DMS53 treated with DMSO at 0.1 percent for 48 hours (cell line): ENCODE results near the gene RPRD1B.
A peak's percentile ranks its signal among the peaks of the same experiment; 100 is the strongest.

Experiments
- DNase-seq: peaks from one replicate; lab custom pipeline; 2025; ENCODE audit not compliant: unreplicated experiment; lab: John Stamatoyannopoulos, UW

The RPRD1B gene

DNA sequence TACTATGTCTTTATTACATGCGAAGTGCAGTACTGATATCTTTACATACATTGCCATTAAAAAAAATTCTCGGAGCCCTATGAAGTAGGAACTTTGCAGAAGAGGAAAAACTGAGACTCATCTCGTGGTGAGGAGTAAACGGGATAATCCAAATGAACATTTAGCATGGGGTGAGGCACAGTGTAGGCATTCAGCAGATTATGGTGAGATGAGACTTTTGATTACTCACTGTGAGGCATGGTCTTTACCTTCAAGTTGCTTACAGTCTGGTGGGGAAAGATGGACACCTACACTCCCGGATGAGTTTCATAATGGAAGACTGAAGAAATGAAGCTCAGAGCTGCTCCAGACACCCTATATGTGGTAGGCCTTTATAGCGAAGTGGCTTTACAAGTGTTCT, 1.4 kb downstream of the RPRD1B start:
- DNase-seq = no peak

DNA sequence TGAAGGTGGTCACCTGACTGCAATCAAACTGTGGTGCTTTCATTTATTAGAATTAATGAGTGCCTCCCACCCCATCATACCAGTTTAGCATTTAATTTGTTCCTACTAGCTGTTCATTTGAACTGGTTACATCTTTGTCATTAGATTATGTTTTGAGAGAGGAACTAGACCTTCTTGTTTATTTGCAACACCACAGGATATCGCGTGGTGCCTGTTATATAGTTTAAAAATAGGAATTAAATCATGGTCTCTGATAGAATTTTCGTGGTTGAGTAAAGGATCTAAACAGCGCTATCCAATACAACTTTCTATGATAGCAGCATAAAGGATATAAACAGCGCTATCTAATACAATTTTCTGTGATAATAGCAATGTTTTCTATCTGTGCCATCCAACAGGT, 2.8 kb downstream of the RPRD1B start:
- DNase-seq = no peak

DNA sequence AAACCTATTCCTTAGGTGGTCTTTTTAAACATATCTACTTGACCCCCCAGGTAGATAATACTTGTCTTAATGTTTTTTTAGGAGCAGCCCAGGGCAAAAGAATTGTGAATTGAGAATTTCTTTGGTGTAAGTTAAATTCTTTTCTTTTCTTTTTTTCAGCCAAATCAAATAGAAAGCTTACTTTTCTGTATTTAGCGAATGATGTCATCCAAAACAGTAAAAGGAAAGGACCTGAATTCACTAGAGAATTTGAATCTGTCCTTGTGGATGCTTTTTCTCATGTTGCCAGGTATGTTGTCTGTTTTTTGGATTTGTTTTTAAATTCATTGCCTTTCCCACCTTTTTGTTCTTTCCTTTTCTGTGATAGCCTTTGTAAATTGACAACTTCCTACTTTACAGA, 6.7 kb downstream of the RPRD1B start:
- DNase-seq = no peak

DNA sequence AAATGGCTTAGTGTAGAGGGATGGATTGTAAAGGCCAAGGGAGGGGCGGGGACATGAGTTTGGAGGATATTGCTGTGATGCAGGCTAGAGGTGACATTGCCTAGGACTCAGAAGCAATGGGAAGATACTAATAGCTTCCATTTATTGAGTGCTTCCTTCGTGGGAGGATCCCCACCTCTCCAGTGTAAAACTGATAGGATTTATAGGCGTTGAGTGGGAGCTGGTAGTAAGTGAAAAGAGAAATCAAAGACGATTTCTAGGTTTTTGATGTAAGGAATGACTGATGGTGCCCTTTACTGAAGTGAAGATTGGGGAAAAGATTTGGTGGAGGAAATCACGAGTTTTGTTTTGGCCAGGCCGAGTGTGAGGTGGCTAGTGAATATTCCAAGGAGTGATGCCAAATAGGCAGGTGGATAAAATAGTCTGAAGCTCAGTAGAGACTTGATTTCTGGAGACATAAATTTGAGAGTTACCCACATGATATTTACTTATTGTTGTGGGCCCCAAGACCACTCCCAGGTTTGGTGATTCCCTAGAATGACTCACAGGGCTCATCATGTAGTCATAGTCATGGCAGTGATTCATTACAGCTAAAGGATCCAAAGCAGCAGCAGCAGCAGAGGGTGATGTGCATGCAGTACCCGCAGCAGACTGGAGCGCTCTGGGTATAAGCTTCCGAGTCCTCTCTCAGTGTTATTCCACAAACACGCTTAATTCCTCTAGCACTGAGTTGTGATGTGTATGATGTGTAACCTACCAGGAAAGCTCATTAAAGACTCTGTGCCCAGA, 10.2 kb downstream of the RPRD1B start:
- DNase-seq = no peak

DNA sequence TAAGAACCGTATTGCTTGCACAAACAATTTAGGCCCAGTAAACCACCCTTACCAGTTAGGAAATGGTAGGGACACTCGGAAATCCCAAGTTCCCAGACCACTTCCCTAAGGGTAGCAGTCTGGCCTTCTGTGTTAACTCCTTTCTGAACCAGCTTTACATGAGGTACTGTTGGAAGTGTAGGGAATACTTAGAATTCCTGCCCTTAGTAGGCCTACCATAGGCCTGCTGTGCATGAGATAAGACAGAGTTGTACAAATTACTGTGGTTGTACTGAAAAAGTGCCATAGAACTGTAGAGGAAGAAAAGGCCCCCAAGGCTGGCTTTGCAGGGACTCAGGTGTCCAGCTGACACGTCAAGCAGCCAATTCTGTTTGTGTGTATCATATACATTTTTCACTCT, 11.1 kb downstream of the RPRD1B start:
- no peak for DNase-seq

DNA sequence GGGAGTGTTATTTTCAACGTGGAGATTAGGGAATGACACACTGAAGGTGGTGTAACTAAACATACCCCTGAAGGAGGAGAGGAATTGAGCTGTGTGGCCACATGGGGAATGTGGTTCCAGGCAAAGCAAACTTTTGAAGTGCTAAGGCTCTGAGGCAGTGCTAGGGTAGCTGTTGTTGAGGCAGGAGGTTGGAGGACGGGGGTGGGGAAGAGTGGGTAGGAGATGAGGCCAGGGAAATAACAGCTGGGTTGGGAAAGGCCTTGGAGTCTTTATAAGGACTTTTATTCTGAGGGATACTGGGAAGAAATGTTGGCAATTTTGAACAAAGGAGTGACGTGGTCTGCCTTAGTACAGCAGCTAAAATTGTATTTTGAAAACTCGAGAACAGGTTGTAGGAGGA, 13.0 kb downstream of the RPRD1B start:
- DNase-seq = no peak

DNA sequence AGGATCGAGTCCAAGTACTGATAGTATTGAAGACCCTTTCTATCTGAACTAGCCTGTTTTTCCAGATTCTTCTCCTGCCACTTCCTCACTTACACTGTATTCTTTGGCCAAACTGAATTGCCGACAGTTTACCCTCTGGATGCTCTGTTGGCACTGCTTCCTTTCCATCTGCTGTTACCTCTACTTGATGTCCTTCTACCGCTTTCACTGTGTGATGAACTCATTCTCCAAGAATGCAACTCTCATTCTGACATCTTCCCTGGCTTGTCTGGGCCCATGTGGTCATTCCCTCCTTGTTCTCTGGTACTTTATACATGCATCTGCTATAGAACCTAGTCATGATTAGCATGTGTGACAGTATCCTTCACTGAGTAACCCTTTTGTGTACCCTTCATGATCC, 16.3 kb downstream of the RPRD1B start:
- peak; percentile 6 for DNase-seq

DNA sequence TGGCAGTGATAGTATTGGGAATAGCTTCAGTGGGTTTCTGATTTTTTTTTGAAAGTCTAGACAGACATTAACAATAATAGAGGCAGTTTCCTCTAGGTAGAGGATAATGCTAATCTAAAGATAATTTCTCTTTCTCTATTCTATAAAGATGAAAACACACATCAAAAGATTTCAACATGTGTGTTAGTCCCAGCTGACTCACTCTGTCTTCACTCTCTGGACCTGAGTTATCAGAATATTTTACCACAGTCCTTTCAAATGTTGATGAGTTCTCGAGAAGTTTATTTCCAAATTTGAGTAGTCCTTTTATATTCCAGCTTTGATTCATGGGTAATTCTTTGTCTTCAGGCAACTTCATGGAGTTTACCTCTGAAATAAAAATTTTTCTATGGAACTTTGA, 17.1 kb downstream of the RPRD1B start:
- no peak for DNase-seq

DNA sequence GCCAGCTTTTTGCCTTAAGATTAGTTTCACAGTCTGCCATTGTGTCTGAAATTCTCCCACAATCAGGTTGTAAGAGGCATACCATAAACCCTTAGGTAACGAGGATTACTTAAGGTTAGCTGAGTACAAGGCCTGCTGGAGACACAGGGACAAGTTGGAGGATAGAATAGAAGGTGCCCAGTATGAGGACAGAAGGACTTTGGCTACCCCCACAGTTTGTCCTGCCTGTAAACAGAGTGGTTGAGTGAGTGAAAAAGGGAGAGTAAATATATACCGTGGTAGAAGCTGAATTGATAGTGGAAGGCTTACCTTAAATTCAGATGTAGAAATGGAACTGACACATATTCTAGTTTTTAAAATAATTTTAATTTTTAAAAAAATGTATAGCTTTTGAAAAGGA, 19.3 kb downstream of the RPRD1B start:
- no peak for DNase-seq

DNA sequence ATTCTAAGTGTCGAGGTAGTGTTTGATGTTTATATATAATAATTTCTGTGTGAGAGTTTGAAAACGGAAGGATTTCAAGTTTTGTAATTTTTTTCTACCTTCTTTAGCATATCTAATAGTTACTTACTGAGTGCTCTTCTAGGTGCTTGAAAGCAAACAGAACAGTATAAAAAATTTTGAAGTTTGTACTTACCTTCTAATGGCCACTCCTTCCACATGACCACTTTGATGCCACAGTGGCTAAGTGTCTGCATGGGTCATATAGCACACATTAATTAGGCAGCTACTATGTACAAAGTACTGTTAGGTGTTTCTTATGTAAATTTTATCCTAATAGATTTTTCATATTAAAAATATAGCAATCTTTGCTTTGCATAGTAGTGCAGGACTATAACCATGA, 21.1 kb downstream of the RPRD1B start:
- DNase-seq = no peak

DNA sequence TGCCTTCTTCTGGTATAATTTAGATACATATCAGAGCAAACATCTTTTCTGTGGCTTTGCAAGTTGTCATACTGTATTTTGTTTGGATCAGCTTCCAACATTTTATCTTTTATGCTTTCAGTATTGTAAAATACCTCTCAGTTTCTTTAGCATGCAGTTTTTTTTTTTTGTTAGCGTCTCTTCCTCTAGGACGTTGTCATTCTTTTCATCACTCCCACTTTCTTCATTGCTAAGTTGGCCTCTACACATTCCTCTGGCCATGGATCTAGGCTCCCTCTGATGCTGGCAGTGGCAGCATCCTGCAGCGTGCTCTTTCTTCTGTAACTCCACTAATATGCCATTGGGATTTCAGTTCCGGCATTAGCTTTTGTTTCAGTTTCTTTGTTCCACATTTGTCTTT, 21.7 kb downstream of the RPRD1B start:
- no peak for DNase-seq

DNA sequence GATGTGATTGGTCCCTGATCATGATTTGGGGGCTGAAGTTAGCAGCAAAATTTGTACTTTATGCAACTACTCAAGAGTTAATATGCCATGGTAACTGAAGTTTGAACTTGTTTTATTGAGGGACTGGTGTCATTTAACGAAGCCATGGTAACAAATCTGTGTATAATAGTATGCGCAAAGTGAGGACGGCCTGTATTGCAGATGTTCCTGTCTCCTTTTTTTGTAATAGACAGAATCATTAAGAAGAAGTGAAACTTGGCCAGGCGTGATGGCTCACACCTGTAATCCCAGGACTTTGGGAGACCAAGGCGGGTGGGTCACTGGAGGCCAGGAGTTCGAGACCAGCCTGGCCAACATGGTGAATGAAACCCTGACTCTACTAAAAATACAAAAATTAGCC, 22.3 kb downstream of the RPRD1B start:
- no peak for DNase-seq

DNA sequence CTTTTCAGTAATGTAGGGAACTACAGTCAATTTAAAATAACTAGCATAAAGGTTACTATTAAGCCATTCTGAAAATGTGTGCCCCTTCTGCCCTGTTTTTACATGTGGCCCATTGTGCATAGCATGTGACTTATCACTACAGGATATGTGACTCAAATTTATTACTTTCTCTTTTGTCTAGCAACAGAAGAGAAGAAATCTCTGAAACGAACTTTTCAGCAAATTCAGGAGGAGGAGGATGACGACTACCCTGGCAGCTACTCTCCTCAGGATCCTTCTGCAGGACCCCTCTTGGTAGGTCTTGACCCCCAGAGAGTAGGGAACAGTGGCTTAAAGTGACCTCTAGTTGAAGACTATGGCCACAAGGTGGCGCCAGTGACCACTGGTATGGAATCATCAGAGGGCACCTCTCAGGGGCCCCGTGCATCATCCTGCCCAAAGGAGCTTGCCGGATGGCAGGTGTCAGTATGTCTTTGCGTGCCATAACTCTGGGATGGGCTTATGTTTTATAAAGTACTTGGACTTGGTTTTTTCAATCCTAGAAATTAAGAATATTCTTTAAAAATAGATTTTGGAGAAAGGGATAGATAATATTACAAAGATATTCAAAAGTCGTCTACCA, 23.9 kb downstream of the RPRD1B start:
- DNase-seq = peak; percentile 78

DNA sequence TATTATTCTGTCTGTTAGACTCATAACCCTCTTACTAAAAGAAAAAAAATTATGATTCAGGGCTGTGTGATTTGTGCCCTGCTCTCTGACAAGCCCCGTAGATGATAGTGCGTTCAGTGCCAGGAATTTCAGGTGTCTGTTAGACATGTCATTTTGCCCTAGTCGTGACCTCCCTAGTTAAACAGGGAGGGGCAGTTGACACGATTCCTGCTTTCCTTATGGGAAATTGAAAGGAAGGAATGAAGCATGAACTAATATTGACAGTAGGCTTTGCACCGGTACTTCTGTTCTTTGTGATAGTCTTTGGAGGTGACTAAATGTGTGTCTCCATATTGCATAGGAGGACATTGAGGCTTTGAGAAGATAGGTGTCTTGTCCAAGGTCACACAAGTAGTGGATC, 26.3 kb downstream of the RPRD1B start:
- no peak for DNase-seq

DNA sequence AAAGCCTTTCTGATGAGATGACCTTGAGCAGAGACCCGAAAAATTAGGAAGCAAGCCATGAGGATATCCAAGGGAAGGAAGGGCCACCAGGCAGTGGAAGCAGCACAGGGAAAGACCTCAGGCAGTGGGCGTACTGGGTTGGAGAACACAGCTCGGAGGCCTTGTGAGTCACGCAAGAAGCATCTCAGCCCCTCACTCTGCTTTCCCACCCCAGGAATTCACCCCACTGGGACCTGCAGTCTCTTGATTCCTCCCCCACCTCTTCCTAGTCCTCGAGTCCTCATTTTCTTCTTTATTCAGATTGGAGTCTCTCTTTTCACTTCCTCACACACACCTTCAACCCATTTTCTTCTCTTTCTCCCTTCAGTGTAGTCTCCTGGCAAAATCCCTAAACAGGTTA, 27.0 kb downstream of the RPRD1B start:
- DNase-seq = no peak

DNA sequence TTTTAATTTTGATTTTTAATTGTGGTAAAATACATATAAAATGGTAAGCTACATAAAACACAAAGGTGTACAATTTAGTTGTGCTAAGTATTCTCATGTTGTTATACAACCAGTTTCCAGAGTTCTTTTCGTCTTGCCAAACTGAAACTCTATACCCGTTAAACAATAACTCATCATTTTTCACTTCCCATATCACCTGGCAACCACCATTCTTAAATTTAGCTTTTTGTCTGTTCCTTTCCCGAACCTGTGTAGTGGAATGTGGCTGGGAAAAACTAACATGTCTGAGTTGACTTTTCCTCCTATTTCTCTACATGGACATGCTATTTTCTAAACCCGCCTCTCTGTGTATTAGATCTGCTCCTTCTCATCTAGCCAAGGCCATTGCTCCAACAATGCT, 27.6 kb downstream of the RPRD1B start:
- DNase-seq = no peak

DNA sequence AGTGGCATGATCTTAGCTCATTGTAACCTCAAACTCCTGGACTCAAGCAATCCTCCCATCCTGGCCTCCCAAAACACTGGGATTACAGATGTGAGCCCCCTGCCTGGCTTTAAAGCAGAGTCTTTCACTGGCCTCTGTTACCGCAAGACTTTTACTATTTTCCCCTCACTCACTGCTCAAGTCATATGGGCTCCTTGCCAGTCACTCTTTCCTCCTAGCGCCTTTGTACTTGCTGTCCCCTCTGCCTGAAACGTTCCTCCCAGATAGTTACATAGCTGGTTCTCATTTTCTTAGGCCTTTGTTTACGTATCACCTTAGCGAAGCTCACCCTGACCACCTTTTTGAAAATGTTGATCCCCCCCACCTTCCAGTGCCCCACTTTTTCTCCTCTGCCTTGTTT, 29.3 kb downstream of the RPRD1B start:
- no peak for DNase-seq

DNA sequence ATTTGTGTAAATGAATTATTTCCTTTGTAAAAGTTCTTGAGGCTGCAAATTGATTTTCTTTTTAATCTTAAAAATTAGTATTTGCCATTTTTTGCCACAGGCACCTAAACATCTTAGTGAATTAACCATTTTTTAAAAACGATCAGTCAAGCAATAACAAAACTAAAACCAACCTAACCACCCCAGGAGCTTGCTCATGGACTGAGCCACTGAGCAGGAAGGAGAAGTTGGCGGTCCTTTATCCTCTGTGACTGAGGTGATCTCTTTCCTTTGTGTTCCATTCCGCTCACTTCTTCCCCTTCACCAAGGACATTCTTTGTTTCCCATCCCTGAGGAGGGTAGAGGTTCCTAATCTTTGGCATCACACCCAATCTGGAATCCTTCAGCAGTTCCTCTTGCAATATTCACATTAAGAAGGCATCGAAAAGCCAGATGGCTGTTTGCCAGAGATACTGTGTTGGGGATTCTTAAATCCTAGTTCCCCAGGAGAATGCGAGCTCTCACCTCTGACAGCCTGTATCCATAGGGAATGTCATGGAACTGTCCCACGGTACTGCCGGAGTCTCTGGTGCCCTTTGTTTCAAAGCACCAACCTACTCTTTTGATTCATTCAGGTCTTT, 30.5 kb downstream of the RPRD1B start:
- DNase-seq = no peak

DNA sequence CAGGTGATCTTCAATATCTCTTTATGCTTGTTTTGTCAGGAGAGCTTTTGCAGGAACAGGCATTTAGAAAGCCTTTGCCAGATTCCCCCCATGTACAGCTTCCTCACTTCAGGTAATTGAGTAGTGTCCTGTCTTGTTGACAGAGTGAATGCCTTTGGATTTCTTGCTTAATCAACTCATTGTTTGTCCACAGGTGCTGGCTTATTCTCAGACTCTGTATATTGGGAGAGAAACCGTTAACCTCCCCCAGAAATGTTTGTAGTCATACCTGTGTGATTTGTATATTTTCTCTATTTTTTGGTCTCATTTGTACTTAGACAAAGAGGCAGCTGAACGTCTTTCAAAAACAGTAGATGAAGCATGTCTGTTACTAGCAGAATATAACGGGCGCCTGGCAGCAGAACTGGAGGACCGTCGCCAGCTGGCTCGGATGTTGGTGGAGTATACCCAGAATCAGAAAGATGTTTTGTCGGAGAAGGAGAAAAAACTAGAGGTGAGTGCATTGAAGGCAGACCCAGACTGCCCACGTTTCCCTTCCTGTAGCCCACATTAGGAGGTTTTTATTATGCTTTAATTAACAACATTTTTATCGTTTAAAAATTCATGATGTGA, 32.3 kb downstream of the RPRD1B start:
- DNase-seq = no peak

DNA sequence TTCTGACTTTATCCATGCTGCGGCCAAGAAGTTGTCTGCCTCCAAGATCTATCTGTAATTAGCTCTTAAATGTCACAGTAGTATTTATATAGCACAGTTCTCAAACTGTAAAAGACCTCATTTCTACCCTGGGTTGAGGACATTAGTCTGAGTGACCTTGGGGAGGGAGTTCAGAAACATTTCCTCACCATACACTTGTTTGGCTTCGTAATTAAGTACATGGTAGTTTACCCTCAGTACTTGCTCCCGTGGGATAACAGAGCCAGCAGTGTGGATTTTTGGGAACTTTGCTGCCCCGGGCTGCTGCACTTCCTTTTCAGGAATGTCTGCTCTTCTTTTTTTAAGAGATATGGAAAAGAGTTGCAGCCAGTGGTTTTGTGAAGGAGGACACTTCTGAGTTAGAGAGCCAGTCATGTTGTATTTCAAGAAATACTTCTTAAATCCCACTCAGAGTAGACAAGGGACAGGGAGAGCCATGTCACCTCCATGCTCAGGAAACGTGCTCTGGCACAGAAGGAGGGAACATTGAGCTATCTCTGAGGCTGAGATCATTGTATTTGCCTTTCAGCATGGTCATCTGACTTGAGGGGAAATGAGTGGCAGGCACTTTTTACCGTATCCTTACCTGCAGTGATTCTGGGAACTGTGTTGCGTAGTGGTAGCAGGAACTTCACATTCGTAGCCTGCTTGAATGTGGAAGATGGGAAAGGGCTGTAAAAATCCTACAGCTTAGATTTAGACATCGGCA, 33.6 kb downstream of the RPRD1B start:
- DNase-seq = no peak

DNA sequence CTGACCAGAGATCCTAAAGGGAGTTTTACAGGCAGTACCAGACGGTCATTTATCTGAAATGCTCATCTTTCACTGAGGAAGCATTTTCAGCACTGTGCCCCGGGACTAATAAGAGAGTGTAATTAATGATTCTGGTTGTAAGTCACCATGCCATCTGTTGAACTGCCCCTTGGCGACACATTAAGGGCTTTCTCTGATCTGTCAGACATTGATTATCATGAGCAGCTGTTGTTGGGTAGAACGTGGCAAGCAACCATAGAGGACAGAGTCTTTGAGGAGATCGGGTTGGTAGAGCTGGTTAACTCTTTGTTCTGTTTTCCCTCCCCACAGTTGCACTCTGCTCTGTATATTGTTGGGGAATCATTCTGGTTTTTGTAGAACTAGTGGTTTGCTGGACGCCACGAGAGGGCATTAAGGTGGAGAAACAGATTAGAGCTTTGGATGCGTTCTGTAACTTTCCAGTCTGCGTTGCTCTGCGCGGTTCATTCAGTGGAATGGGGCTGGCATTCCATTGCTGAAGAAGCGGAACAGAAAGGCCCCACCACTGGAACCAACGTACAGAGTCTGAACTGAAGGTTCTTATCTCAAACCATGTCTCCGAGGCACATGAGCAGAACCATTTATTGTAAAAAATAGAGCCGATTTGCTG, 34.3 kb downstream of the RPRD1B start:
- DNase-seq = no peak
